Activated T-cell treated with anti-CD3 and anti-CD28 coated beads, Interleukin-2, amount 50 U/mL, for 24 hours (primary cell): Measurements from ENCODE around the gene RAB8A.
"Not testable (repeated sequence)": the region's sequence is repeated elsewhere in the genome, so short reads cannot be mapped to it uniquely, and the experiment has no call there.

Experiments used
- DNase-seq: peaks from one replicate; pipeline ENCODE4 v3.0.0-alpha.2; 2020
- H3K27ac Mint-ChIP-seq: 2 replicates; pipeline ENCODE4 v1.8.0; 2020; ENCODE audit warnings: mild to moderate bottlenecking, mixed read lengths
- H3K27me3 Mint-ChIP-seq: 2 replicates; pipeline ENCODE4 v1.8.0; 2020; ENCODE audit warnings: mixed read lengths
- H3K36me3 Mint-ChIP-seq: 2 replicates; pipeline ENCODE4 v1.8.0; 2020; ENCODE audit warnings: low read depth, mixed read lengths
- H3K4me1 Mint-ChIP-seq: 2 replicates; pipeline ENCODE4 v1.8.0; 2020; ENCODE audit warnings: low read depth, mixed read lengths
- H3K4me3 Mint-ChIP-seq: 2 replicates; pipeline ENCODE4 v1.8.0; 2020; ENCODE audit warnings: mild to moderate bottlenecking, moderate library complexity, mixed read lengths
- H3K9me3 Mint-ChIP-seq: 2 replicates; pipeline ENCODE4 v1.8.0; 2020; ENCODE audit warnings: mixed read lengths

Gene RAB8A

DNA sequence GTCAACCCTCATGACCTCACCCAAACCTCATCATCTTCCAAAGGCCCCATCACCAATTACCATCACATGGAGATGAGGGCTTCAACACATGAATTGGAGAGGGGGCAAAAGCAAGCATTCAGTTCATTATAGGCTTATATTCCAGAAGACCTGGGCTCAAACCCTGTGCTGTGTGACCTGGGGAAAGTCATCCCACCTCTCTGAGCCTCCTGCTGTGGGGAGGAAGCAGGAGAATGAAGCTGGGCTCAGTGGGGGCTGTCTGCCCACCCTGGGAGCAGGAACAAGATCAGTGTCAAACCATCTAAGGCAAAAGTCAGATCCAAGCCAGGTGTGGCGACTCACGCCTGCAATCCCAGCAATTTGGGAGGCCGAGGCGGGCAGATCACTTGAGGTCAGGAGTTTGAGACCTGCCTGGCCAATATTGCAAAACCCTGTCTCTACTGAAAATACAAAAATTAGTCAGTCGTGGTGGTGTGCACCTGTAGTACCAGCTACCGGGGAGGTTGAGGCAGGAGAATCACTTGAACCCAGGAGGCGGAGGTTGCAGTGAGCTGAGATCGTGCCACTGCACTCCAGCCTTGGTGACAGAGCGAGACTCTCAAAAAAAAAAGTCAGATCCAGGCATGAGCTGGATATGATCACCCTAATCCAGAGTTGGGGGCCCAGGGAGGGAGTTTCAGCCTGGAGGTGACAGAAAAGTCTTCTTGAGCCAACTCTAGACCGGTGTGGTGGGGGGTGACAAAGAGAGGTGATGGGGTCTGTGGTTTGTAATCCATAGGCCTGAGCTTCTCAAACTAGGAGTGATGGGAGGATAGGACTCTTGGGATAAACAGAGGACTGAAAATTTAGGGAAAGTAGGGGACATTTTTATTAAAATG lies 37.0 kb upstream of the RAB8A start:
- no peak for DNase-seq
- Mint-ChIP-seq H3K36me3 (peaks cover 31% of the 10 kb centered on the region), H3K4me3 (peak overlapping the region; percentile 90), H3K27me3 (no peaks in the 10 kb centered on the region), H3K27ac (peak overlapping the region; percentile 89), H3K9me3 (no peaks in the 10 kb centered on the region), H3K4me1 (peaks cover 53% of the 10 kb centered on the region)

DNA sequence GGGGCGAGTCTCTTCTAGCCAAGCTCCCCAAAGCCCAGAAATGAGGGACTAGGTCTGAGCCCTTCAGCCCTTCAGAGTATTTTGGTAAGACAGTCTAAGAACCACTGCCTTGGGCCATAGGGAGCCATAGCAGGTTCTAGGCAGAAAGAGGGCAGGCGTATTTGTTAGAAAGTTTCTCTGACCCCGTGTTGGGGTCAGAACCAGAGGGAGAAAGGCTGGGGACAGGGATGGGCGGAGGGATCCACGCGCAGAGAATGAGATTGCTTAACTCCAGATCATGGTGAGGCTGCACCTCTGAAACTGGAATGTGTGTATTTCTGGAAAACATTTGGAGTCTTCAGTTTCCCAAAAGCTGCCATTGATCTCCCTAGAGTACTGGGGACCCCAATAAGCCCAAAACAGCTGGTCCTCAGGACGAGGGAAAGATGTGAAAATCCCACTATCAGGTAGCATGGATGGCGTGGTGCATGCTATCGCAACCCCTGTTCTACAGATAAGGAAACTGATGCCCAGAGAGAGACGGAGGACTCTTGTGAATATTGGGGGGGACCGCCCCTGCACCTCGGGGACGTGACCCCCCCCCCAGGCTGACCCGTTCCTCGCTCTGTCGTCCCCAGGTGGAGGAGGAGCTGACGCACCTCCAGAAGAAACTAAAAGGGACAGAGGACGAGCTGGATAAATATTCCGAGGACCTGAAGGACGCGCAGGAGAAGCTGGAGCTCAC lies 36.1 kb upstream of the RAB8A start:
- H3K4me3 Mint-ChIP-seq: peak overlapping the region; percentile 90
- no peaks in the 10 kb centered on the region for H3K9me3 Mint-ChIP-seq
- H3K4me1 Mint-ChIP-seq: peaks cover 61% of the 10 kb centered on the region
- H3K36me3 Mint-ChIP-seq: peaks cover 39% of the 10 kb centered on the region
- DNase-seq: no peak
- no peaks in the 10 kb centered on the region for H3K27me3 Mint-ChIP-seq
- peak overlapping the region; percentile 89 for H3K27ac Mint-ChIP-seq

DNA sequence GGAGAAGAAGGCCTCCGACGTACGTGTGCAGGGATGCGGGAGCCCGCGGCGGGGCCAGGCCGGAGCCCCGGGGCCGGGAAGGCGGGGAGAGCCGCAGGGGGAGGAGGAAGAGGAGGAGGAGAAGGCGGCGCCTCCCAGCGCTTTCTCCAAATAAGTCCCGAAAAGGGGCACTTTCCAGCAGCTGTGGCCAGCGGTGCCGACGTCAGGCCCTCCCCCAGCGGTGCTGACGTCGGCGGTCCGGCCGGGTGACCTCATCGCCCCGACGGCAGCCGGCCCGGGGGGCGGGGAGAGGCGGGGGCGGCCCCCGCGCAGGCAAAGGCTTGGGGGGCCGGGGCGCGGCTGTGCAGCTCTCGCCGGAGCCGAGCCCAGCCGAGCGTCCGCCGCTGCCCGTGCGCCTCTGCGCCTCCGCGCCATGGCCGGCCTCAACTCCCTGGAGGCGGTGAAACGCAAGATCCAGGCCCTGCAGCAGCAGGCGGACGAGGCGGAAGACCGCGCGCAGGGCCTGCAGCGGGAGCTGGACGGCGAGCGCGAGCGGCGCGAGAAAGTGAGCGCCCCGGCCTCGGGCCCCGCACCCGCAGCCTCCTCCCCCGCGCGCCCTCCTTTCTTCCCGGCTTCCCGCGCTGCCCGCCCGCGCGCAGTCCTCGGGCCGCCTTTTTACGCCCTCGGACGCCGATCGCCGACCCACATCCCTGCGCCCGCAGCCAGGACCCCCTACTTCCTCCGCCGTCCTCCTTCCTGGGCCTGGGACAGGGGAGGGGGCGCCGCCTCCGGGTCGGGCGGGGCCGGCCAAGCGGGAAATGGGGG lies 35.3 kb upstream of the RAB8A start, which contains the start of gene TPM4:
TSS of gene TPM4 (plus strand) at position 342 of the 804 bp plus-strand sequence. CDS start at position 413, 71 bp downstream.
- Mint-ChIP-seq H3K4me1 (peaks cover 69% of the 10 kb centered on the region), H3K27ac (peak within 1 kb of the TSS; percentile 99), H3K4me3 (peak within 1 kb of the TSS; percentile 90), H3K36me3 (peaks cover 46% of the 10 kb centered on the region), H3K9me3 (no peaks in the 10 kb centered on the region), H3K27me3 (no peaks in the 10 kb centered on the region)
- peak; percentile 90 for DNase-seq

DNA sequence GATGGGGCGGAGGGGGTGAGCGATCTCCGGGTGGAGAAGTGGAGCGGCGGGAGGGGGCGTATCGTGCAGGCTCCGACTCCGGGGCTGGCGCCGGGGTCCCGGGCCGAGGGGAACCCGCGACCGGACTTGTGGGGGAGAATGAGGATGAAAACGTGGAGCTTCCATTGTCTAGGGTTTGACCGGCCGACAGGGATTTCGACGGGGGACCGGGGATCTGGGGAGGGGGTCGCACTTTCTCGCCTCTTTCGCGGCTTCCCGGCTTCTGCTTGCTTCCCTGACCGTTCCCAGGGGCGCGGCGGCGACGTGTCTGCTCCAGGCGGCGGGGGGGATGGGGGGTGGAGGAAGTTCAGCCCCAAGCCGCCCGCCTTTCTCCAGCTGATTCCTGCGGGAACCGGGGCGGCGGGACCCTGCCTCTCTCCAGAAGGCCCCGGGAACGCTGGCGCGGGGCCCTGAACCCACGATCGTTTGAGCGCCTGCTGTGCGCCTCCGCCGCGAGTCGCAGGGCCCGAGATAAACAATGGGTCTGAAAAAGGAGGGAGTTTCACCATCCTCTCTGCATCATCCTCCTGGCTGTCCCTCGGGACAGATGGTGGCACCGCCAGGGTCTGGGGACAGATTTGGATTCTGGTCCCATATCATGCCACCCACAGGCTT lies 34.6 kb upstream of the RAB8A start:
- DNase-seq: peak; percentile 61
- peaks cover 54% of the 10 kb centered on the region for H3K36me3 Mint-ChIP-seq

DNA sequence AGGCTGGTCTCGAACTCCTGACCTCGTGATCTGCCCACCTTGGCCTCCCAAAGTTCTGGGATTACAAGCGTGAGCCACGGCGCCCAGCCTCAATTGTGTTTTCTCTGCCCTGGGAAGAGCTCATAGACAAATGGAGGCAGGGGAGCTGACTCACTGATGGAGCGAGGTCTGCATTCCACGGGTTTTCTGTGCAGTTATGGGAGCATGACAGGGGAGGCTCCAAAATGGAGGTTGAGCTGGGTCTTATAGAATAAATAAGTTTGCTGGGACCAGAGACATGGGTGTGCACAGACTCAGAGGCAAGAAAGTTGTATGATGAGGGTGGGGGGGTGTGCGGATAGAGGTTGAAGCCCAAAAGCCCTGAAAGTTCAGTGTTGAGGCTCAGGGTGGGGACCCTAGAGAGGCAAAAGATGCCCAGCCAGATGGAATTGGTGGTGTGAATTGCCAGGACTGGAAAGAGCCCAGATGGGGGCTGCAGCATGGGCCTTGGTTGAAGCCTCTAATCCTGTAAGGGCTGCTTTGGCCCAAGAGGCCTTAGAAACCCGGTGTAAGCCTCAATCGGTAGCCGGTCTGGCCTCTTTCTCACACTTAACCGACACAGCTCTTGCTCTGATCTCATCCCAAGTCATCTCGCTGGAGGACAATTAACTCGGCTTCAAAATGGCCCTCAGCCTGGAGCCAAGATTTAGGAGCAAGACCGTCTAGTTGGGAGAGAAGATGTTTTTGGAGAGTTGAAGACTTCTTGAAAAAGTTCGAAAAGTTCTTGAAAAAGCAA lies 33.5 kb upstream of the RAB8A start:
- Mint-ChIP-seq H3K4me3 (peak overlapping the region; percentile 90), H3K36me3 (peaks cover 65% of the 10 kb centered on the region), H3K4me1 (peaks cover 75% of the 10 kb centered on the region), H3K9me3 (no peaks in the 10 kb centered on the region), H3K27ac (peak overlapping the region; percentile 99), H3K27me3 (no peaks in the 10 kb centered on the region)
- DNase-seq: peak; percentile 64

More for the DNA sequence above, 34.6 kb upstream of the RAB8A start:
- Mint-ChIP-seq H3K4me1 (peaks cover 73% of the 10 kb centered on the region), H3K27ac (peak overlapping the region; percentile 99), H3K9me3 (no peaks in the 10 kb centered on the region), H3K27me3 (no peaks in the 10 kb centered on the region), H3K4me3 (peak overlapping the region; percentile 90)

DNA sequence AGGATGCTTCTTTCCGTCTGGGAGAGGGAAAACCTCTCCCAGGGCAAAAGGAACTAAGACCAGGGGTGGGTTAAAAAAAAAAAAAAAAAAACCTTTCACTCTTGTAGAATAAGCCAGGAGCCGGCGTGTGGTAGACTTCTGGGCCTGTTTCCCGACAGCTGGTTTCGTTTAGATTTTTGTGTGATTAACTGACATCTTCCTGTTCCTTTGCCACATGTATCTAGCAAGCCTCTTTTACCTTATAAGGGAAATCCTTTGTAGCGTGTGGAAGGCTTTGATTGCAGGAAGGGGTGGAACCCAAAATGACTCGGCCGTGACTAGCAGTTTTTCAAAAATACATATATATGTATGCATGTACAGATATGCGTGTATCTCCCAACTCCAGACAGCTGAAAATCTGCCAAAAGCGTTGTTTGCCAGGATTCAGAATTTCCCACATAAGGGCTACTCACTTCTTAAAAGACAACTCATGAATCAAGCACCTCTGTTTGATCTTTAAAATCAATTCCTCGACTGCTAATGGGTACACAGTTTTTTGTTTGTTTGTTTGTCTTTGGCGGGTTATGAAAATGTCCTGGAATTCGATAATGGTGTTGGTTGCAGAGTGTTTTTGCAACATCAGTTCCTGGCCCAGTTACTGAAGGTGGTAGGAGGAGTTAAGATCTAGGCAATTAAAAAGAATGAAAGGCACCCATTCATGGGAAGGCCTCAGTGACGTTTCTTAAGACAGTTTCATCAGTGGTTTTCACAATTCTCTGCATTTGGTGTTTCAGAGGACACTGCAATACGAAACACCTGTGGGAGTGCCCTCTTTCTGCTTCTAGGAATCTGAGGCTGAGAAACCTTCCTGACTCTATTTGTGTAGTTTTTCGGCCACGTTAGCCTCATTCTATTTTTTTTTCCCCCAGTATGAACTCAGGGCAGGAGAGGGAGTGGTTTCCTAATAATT lies 32.7 kb upstream of the RAB8A start:
- peaks cover 72% of the 10 kb centered on the region for H3K4me1 Mint-ChIP-seq

DNA sequence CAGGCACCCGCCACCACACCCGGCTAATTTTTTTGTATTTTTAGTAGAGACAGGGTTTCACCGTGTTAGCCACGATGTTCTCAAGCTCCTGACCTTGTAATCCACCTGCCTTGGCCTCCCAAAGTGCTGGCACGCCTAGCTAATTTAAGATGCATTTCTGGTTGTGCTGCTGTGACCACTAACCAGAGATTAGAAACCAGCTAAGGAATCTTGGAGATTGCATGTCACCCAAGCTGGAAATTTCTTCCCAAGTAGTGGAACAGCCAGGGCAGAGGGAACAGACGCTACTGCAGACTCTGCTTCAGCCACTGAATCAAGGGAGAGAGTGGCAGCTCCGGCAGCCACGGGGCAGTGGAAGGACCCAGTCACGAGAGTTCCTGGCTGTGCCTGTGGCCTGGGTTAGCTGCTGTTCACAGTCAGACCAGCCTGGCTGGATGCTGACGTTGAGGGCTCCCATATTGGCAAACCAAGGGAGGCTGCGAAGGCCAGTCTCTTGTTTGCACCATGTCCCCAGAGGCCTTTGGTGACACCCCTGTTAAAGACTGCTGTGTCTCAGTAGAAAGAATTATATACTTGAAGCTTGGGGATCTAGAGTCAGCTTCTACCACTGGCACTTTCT lies 27.5 kb upstream of the RAB8A start:
- Mint-ChIP-seq H3K4me3 (peak overlapping the region; percentile 15), H3K27me3 (no peaks in the 10 kb centered on the region), H3K9me3 (no peaks in the 10 kb centered on the region), H3K36me3 (peaks cover 96% of the 10 kb centered on the region), H3K27ac (peak overlapping the region; percentile 72), H3K4me1 (peaks cover 80% of the 10 kb centered on the region)
- no peak for DNase-seq

More for the DNA sequence above, 32.7 kb upstream of the RAB8A start:
- Mint-ChIP-seq H3K9me3 (no peaks in the 10 kb centered on the region), H3K36me3 (peaks cover 73% of the 10 kb centered on the region), H3K27me3 (no peaks in the 10 kb centered on the region), H3K4me3 (peak overlapping the region; percentile 90), H3K27ac (peak overlapping the region; percentile 99)
- DNase-seq: peak; percentile 58

DNA sequence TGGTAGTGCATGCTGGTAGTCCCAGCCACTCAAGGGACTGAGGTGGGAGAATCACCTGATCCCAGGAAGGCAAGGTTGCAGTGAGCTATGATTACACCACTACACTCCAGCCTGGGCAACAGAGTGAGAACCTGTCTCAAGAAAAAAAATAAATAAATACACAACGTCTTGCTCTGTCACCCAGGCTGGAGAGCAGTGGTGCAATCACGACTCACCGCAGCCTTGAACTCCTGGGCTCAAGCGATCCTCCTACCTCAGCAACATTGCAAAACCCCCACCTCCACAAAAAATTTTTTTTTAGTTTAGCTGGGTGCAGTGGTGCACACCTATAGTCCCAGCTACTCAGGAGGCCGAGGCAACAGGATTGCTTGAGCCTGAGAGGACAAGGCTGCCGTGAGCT lies 26.6 kb upstream of the RAB8A start:
- peaks cover 99% of the 10 kb centered on the region for H3K36me3 Mint-ChIP-seq
- H3K9me3 Mint-ChIP-seq: no peaks in the 10 kb centered on the region
- no peak for DNase-seq
- H3K27ac Mint-ChIP-seq: peak overlapping the region; percentile 94
- peak overlapping the region; percentile 77 for H3K4me3 Mint-ChIP-seq
- H3K4me1 Mint-ChIP-seq: peaks cover 72% of the 10 kb centered on the region
- no peaks in the 10 kb centered on the region for H3K27me3 Mint-ChIP-seq

DNA sequence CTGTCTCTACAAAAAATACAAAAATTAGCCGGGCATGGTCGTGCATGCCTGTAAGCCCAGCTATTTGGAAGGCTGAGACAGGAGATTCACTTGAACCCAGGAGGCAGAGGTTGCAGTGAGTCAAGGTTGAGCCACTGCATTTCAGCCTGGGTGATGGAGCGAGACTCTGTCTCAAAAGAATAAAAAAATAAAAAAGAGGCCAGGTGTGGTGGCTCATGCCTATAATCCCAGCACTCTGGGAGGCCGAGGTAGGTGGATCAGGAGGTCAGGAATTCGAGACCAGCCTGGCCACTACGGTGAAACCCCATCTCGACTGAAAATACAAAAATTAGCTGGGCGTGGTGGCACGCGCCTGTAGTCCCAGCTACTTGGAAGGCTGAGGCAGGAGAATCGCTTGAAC lies 24.3 kb upstream of the RAB8A start:
- Mint-ChIP-seq H3K4me1 (peaks cover 52% of the 10 kb centered on the region), H3K36me3 (peaks cover 99% of the 10 kb centered on the region)
- H3K27ac Mint-ChIP-seq, DNase-seq, H3K9me3 Mint-ChIP-seq, H3K27me3 Mint-ChIP-seq, H3K4me3 Mint-ChIP-seq: not testable (repeated sequence)

DNA sequence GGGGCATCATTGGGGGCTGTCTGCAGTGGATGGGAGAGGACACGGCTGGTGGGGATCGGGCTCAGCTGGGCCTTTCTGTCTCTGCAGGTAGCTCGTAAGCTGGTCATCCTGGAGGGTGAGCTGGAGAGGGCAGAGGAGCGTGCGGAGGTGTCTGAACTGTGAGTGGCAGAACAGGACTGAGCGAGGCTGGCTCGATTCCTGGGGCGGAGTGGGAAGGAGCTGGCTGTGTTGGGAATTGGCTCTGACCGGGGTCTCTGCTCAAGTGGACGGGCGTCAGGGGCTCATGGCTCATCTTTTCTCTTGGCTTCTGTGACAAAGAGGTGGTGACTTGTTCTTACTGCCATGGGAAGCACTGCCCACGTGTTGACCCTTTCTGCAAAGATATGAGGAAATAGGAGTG lies 23.7 kb upstream of the RAB8A start:
- Mint-ChIP-seq H3K27me3 (no peaks in the 10 kb centered on the region), H3K4me3 (no peak overlapping the region), H3K4me1 (peaks cover 48% of the 10 kb centered on the region), H3K27ac (peak overlapping the region; percentile 63), H3K9me3 (no peaks in the 10 kb centered on the region), H3K36me3 (peaks cover 99% of the 10 kb centered on the region)
- DNase-seq: no peak

DNA sequence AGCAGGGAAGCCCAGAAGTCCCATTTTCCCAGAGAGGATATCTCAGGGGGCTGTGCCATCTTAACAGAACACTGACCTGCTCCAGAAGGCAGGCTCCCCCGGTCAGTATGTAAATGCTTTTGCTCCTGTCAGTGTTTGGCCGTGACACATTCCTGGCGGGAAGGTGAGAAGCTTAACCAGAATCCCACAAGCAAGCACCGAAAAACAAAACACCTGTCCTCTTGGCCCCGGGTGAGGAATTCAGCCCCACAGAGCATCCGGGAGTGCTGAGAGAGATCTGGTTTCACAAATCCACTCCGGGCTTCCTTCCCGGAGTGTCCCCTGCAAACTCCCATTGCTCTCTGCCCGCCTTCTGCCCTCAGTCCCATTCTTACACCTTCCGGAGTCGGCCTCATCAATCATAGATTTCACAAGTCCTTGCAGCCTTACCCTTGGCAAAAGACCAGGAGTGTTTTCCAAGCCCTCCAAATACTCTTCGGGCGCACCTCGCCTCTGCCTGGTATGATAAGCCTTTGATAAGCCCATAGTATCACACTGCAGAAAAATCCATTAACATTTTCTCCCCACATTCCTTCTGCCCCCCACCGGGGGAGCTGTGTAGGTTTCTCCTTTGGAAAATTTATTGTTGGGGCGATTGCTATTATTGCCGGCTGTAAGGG lies 23.2 kb upstream of the RAB8A start:
- DNase-seq: no peak
- Mint-ChIP-seq H3K4me1 (peaks cover 45% of the 10 kb centered on the region), H3K4me3 (no peak overlapping the region), H3K9me3 (no peaks in the 10 kb centered on the region), H3K36me3 (peaks cover 99% of the 10 kb centered on the region), H3K27ac (peak overlapping the region; percentile 63), H3K27me3 (no peaks in the 10 kb centered on the region)
